Measurements from ENCODE around the gene SPATA31D1.
"Not testable (repeated sequence)": the region's sequence is repeated elsewhere in the genome, so short reads cannot be mapped to it uniquely, and the experiment has no call there.

Gene SPATA31D1

DNA sequence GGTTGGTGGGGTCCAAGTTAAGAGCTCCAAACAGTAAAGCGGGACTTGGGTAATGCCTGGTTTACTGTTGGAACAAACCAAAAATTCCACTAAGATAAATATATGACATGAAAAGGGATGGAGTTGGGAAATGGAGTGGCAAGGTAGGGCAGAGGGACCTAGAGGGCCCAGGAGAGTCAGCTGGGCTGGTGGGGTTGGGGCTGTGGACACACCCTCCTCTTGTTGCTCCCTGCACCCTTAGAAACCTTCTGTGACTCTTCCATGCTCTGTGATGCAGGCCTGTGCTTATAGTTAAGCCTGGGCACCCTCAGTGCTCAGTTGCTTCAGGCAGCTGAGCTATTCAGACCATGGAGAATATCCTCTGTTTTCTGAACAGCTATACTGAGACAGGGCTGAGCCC is at the start of gene SPATA31D1:
Gene SPATA31D1, plus strand, starts transcription at position 301 of the 400 bp plus-strand sequence. Its CDS starts 47 bp downstream, at position 348.
- not testable (repeated sequence) for DNase-seq

GRCh38 chr9:81943393-81943792 is 45.2 kb upstream of the SPATA31D1 start, which contains the start of gene SPATA31D3:
TSS of gene SPATA31D3 (plus strand) at chr9:81943500. CDS start at chr9:81943586, 86 bp downstream.
- not testable (repeated sequence) for DNase-seq

DNA sequence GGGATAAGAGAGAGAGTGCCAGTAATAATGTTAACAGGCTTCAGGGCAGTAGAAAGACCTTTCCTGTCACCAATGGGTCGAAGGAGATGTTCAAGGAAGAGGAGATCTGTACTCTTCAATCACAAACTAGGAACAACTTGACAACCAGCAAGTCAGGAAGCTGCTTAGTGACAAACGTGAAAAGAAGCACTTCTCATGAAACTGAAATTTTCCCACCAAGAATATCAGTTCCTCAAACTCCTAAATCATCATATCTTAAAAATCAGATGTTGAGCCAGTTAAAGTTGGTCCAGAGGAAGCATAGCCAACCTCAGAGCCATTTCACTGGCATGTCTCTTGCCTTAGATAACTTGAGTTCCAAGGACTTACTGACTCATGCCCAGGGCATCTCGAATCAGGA is 39.9 kb upstream of the SPATA31D1 start:
- not testable (repeated sequence) for DNase-seq

DNA sequence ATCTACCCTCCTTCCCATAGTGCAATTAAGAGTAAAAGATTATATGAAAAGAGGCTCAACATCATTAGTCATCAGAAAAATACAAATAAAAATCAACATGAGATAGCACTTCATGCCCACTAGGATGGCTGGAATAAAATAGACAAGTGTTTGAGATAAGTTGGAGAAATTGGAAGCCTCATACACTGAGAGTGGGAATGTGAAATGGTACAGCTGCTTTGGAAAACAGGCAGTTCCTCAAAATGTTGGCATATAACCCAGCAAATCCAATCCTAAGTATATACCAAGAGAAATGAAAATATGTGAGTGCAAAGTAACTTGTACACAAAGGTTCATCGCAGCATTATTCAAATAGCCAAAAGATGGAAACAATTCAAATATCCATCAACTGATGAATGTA is 35.5 kb upstream of the SPATA31D1 start:
- DNase-seq: no peak

GRCh38 chr9:81955625-81956024 is 32.9 kb upstream of the SPATA31D1 start:
- DNase-seq: no peak

GRCh38 chr9:81964218-81965171 is 24.1 kb upstream of the SPATA31D1 start:
- no peak for DNase-seq

- no peak for DNase-seq
Measured at GRCh38 chr9:81968026-81968425, 20.5 kb upstream of the SPATA31D1 start.

GRCh38 chr9:81969971-81970370 is 18.6 kb upstream of the SPATA31D1 start:
- DNase-seq: no peak

DNA sequence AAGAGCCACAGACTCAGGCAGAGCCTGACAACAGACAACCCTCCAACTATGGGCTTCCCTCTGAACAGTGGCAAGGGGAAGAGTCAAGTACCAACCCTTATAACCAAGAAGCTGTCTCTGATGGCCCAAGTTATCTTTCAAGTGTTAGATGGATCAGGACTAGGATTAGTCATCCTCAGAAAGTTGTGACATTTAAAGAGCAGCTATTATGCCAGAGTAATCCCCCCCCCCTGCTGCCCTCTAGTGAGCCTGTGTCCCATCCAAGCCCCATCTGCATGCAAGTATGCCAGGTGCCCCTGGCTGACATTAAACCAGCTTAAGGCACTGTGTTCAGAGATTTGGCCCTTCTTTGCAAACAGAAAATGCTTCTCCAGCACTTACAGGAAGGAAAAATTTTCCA is 16.8 kb upstream of the SPATA31D1 start:
- DNase-seq: no peak

DNA sequence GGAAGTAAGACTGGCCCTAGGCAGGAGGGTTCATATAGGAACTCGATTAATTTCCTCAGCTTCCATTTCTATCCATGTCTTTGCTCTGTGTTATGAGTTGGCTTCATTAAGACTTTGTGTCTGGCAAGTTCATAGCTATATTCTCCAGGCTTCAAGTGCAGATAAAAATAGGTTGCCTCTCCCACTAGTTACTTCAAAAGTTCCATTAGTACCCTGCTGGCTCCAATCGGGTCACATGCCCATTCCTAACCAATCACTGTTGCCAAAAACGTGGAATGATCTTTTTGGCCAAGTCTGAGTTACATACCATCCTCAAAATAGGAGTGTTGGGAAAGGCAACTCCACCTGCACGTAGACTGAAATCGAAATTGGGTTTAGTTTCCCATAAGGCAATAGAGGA is 13.8 kb upstream of the SPATA31D1 start:
- DNase-seq: no peak

DNA sequence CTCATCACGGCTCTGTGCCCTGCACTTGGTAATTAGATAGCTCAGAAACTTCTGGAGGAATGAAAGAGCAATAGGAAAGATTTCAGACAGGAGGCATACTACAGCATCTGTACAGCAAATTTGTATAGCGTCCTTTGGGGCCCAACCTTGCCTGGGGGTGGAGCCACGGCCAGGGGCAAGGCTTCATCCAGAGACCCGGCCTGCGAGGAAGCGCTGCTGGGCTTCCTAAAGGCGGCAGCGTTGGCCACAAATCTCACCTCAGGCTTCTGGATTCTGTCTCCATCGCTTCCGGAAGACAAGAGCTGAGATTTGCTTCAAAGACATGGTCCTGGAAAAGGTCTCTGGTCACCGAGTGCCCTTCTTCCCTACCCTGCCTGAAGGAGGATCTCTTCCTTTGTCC is 12.2 kb upstream of the SPATA31D1 start:
- no peak for DNase-seq

DNA sequence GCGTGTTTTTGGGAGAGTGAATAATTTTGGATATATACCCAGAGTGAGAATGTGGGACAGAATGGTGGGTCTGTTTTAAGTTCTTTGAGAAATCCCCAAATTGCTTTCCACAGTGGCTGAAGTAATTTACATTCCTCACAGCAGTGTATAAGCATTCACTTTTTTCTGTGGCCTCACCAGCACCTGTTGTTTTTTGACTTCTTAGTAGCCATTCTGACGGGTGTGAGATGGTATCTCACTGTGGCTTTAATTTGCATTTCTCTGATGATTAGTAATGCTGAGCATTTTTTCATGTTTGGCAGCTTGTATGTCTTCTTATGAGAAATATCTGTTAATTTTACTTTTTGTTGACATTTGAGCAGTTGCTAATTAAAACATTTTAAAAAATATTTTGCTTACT is 9.4 kb upstream of the SPATA31D1 start:
- DNase-seq: no peak

GRCh38 chr9:81980568-81980967 is 8.0 kb upstream of the SPATA31D1 start:
- DNase-seq: no peak

- DNase-seq: no peak
Measured at GRCh38 chr9:81981883-81982282, 6.7 kb upstream of the SPATA31D1 start.

DNA sequence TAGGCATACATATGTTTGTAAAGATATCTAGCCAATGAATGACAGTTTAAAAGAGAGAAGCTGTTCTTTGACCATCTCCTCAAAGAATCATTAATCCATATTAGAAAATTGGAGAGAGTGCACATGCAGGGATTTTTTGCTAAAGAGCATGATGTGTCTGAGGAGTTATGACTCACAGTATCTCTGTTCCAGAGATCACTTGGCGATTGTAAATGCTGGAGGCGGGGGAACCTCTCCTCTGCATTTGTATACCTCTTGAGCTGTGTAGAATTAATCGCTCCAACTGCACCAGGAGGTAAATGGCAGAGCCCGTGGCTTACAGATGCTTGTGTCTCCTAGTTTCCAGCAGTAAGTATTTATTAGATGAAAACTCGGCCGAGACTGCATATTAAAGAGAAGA is 3.6 kb upstream of the SPATA31D1 start:
- DNase-seq: no peak

- no peak for DNase-seq
Measured at GRCh38 chr9:81986051-81986450, 2.5 kb upstream of the SPATA31D1 start.

- no peak for DNase-seq
Measured at GRCh38 chr9:81989700-81990099, 1.1 kb downstream of the SPATA31D1 start.

GRCh38 chr9:81993656-81994055 is 5.1 kb downstream of the SPATA31D1 start:
- no peak for DNase-seq

DNA sequence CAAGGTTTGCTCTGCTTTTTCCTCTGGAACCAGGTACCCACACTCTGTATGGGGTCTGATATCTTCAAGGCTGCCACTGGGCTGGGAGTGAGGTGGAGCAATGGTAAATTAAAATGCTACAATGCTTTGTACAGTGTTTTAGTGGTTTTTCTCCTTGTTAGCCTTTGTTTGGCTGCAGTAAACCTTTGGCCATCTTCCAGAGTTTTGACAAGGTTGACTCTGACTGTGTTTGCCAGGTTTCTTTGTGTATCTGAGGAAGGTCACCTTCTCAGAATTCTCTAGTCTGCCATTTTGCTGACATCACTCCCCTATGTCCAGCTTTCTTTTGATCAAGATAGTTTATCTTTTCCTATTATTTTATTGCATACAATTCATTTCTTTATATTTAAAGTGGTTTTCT is 11.2 kb downstream of the SPATA31D1 start:
- DNase-seq: no peak

DNA sequence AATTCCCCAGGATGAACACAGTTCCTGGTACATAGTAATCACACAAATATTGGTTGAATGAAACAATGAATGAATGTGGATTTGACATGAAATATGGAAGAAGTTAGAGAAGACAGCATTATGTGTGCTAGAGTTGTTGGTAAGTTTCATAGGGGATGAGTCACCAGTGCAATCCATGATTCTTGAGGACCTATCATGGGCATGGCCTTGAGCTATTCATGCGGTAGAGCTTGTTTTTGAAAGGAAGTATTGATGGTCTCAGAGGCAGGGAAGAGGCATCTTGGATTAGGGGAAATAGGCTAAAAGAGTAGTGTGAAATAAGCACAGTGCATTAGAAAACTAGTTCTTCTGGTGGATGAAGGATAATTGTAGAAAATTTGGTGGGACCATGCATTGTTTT is 22.1 kb downstream of the SPATA31D1 start:
- DNase-seq: no peak

DNA sequence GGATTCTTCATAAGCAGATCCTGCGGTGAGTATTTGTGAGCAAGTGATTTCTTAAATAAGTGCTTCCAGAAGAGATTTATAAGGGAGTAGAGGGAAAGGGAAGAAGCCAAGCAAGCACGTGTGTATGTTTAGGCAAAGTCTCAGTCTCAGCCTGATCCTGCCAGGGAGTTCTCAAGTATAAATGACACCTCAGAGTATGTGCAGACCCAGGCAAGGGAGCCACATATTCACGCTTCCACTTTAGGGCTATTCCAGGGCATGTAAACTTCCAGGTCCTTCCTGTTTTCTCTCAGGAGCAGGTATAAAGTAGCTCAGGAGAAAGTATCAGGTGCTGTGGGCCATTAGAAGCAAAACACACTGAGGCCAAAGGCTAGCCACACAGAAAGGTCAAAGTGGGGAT is 22.6 kb downstream of the SPATA31D1 start:
- DNase-seq: no peak

GRCh38 chr9:82012276-82012675 is 23.7 kb downstream of the SPATA31D1 start:
- no peak for DNase-seq

DNA sequence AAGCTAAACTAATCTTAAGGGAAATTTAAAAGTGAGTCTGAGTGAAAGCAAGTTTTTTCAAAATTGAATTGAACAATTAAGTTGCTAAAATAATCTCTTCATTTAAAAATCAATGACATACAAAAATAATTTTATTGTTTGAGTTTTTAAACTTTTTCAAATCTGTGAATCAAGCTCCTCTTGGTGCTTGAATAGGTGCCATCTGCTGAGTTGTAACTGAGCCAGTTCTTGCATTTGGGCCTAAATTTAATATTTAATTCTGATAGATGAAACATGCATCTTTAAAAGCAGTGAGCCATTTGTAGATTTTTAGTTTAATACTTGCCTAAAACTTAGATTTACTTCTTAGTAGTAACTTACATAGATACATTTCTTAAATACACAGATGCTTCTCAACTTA is 31.8 kb downstream of the SPATA31D1 start:
- no peak for DNase-seq

GRCh38 chr9:82021198-82021597 is 32.6 kb downstream of the SPATA31D1 start:
- no peak for DNase-seq

- DNase-seq: no peak
Measured at GRCh38 chr9:82022121-82022520, 33.5 kb downstream of the SPATA31D1 start.

Data from left hindlimb (tissue), 1 donor.